K562 (cell line): ENCODE measurements around the gene TCF21. TPM values are rescaled to one million over a fixed set of nuclear protein-coding genes. Genes with fewer than 3 reads are reported as not detected.

Experiments
- ATAC-seq: fragments of 200-7000 bp; cut with Tn5 transposase; 3 replicates; pipeline ENCODE4 v1.9.1; 2020; ENCODE audit warnings: moderate library complexity
- BruUV-seq: library from RNA; stranded (reverse); fragments of 400-500 nt; replicated peaks from 2 replicates; lab custom pipeline; 2021; lab: Mats Ljungman, UMichigan
- CTCF ChIA-PET: fragments of 300-600 bp; formaldehyde crosslinking; extraction: SDS; loops from one replicate; lab custom pipeline; 2021; ENCODE audit warnings: low intra/inter-chr PET ratio; lab: Yijun Ruan, JAX
- POLR2A ChIA-PET: fragments of 300-600, 350-650 bp; sonication (Branson Sonifier 250); formaldehyde crosslinking; extraction: SDS; loops from one replicate; lab custom pipeline; 2021; ENCODE audit warnings: antibody characterized with exemption, inconsistent platforms; lab: Yijun Ruan, JAX
- DNase-seq, 4 experiments: peaks; one replicate each; pipeline versions ENCODE4 v3.0.0 to v3.0.0-alpha.2; 2011 to 2018; ENCODE audit warnings: low spot score in 3 of 4, mixed read lengths in 3 of 4; ENCODE audit errors: extremely low read depth in 1 of 4
- FAIRE-seq: peaks from 2 replicates; lab custom pipeline; 2011; peaks lifted over from hg19 to GRCh38; lab: Jason Lieb, UNC
- H2AFZ ChIP-seq: 2 replicates; pipeline ENCODE4 v1.6.0; 2011; ENCODE audit warnings: low read depth, low read length, control low read depth, inconsistent platforms
- H3K27ac ChIP-seq: fragments of 200-600 bp; 3 replicates; pipeline ENCODE4 v1.8.0; 2011; ENCODE audit warnings: low read depth, mild to moderate bottlenecking, control low read depth, inconsistent platforms, low read length, moderate library complexity, mixed read lengths; ENCODE audit errors: extremely low read depth
- H3K27me3 ChIP-seq, 2 experiments: fragments of 300-600 bp in 1 of 2; 2 replicates in 1 of 2; 3 replicates in 1 of 2; pipeline versions ENCODE4 v1.6.0 to v1.8.0; 2011; ENCODE audit warnings: inconsistent platforms in 2 of 2, low read length in 2 of 2, mild to moderate bottlenecking in 1 of 2, mixed read lengths in 1 of 2, moderate library complexity in 1 of 2; ENCODE audit not compliant: control insufficient read depth in 2 of 2, insufficient read depth in 2 of 2
- H3K36me3 ChIP-seq: fragments of 300-600 bp; 3 replicates; pipeline ENCODE4 v1.8.0; 2011; ENCODE audit warnings: mild to moderate bottlenecking, low read length, inconsistent platforms; ENCODE audit not compliant: control insufficient read depth, insufficient read depth
- H3K4me1 ChIP-seq, 2 experiments: fragments of 200-600 bp in 1 of 2; replicated peaks in 1 of 2; 2 replicates in 1 of 2; 3 replicates in 1 of 2; pipeline versions ENCODE4 v1.5.1 to v1.8.0; 2011; ENCODE audit warnings: inconsistent platforms in 2 of 2, low read length in 2 of 2, mild to moderate bottlenecking in 1 of 2, mixed read lengths in 1 of 2, moderate library complexity in 1 of 2; ENCODE audit not compliant: control insufficient read depth in 2 of 2, insufficient read depth in 2 of 2
- H3K4me2 ChIP-seq: 2 replicates; pipeline ENCODE4 v1.6.1; 2011; ENCODE audit warnings: low read length, control low read depth, inconsistent platforms, mixed read lengths; ENCODE audit not compliant: insufficient read depth
- H3K4me3 ChIP-seq: fragments of 200-600 bp; sonication (generic), shearing (Covaris generic); 2 replicates; pipeline ENCODE4 v1.5.1; 2016; ENCODE audit warnings: control low read depth, inconsistent platforms
- H3K79me2 ChIP-seq: fragments of 200-600 bp; 3 replicates; pipeline ENCODE4 v1.8.0; 2011; ENCODE audit warnings: low read length, inconsistent platforms; ENCODE audit not compliant: control insufficient read depth, insufficient read depth
- H3K9ac ChIP-seq, 2 experiments: 2 replicates each; pipeline versions ENCODE4 v1.6.0 to v1.6.1; 2011; ENCODE audit warnings: low read depth in 2 of 2, low read length in 2 of 2, control low read depth in 1 of 2, inconsistent platforms in 1 of 2, mild to moderate bottlenecking in 1 of 2, mixed read lengths in 1 of 2; ENCODE audit not compliant: insufficient read depth in 1 of 2
- H3K9me1 ChIP-seq: one replicate; pipeline ENCODE4 v1.6.0; 2011; ENCODE audit warnings: inconsistent platforms, mild to moderate bottlenecking, low read length, moderate library complexity; ENCODE audit not compliant: control insufficient read depth, insufficient read depth
- H3K9me3 ChIP-seq: replicated peaks from 2 replicates; pipeline ENCODE4 v1.5.1; 2011; ENCODE audit warnings: low read depth, low read length, inconsistent platforms; ENCODE audit not compliant: control insufficient read depth, insufficient read depth
- H4K20me1 ChIP-seq: replicated peaks from 2 replicates; pipeline ENCODE4 v1.6.1; 2011; ENCODE audit warnings: low read length, inconsistent platforms, mixed read lengths; ENCODE audit not compliant: control insufficient read depth, insufficient read depth
- ELK3 ChIP-seq: fragments of 450-650 bp; formaldehyde crosslinking; IDR thresholded peaks from 2 replicates; pipeline ENCODE4 v1.4.0; 2020; ENCODE audit warnings: mild to moderate bottlenecking
- HLTF ChIP-seq: fragments of 450-650 bp; IDR thresholded peaks from 2 replicates; pipeline ENCODE4 v1.6.1; 2016
- ZNF124 ChIP-seq: sonication (generic); formaldehyde crosslinking; IDR thresholded peaks from 2 replicates; pipeline ENCODE4 v1.8.1; 2022; ENCODE audit warnings: missing genetic modification reagents
- ZNF174 ChIP-seq: fragments of 250-450 bp; sonication (Bioruptor Pico); IDR thresholded peaks from 2 replicates; pipeline ENCODE4 v1.4.0; 2020; ENCODE audit warnings: mild to moderate bottlenecking
- WGBS: fragments of 100-300 bp; shearing (Covaris generic); methylation state at CpG from one replicate; pipeline ENCODE4 v1.1.6; 2016; ENCODE audit warnings: low coverage, mixed read lengths; ENCODE audit not compliant: insufficient coverage; ENCODE audit errors: missing lambda C conversion rate; 5-methylcytosine and 5-hydroxymethylcytosine counted together
- in situ Hi-C: fragments of 300-500 bp; cut with MboI; formaldehyde crosslinking; loops from 4 replicates; pipeline ENCODE4 v1.15.0; 2018; ENCODE audit warnings: inconsistent platforms, mixed read lengths
- intact Hi-C: fragments of 100-400 bp; cut with micrococcal nuclease; formaldehyde crosslinking; loops from 2 replicates; pipeline ENCODE4 v1.14.2; 2022
- polyA plus RNA-seq, 8 experiments: library from polyadenylated mRNA; depleted of rRNA in 4 of 8; stranded (reverse) in 5 of 8; unstranded in 3 of 8; fragments of >200 nt; fragmentation: Nextera tagmentation in 2 of 8; fragmentation: Illumina TruSeq in 1 of 8; extraction: Ambion mirVana in 2 of 8; extraction: Trizol in 1 of 8; gene quantifications; 2 replicates each; pipeline versions ENCODE4 v1.2.1 to v1.2.3, GENCODE V29; 2011 to 2014; ENCODE audit warnings: inconsistent platforms in 1 of 8, missing spikeins in 1 of 8
- total RNA-seq, 7 experiments: library from RNA; depleted of rRNA in 6 of 7; stranded (reverse); fragments of >200 nt in 6 of 7; fragmentation: Illumina TruSeq in 2 of 7; extraction: Trizol in 2 of 7; gene quantifications; 2 replicates each; pipeline versions ENCODE4 v1.2.1 to v1.2.3, GENCODE V29; 2011 to 2021; ENCODE audit warnings: low replicate concordance in 1 of 7

Gene TCF21
- total and polyA plus RNA-seq, 9 of the 15 experiments (the other 6 are each of a cell fraction or from before 2014, with no cell fraction given) = not detected

GRCh38 chr6:133880896-133881295 lies 8.0 kb upstream of the TCF21 start:
- POLR2A ChIA-PET = interaction anchor here (1.0 kb wide), 1 partner anchor 9 kb away, joined by 3 read pairs; no protein-coding TSS in a partner anchor
- Histone ChIP-seq H2AFZ (no peak overlapping the region), H3K4me3 (no peak overlapping the region), H3K27me3 (peaks cover 0 to 2% of the 10 kb centered on the region in 2 experiments; a peak in 1 of 5 replicates), H3K4me1 (no peaks in the 10 kb centered on the region), H3K79me2 (no peaks in the 10 kb centered on the region), H4K20me1 (no peaks in the 10 kb centered on the region), H3K36me3 (no peaks in the 10 kb centered on the region), H3K27ac (no peak overlapping the region), H3K9me3 (no peaks in the 10 kb centered on the region), H3K4me2 (no peak overlapping the region), H3K9me1 (no peaks in the 10 kb centered on the region), H3K9ac (no peak overlapping the region)
- no peak for DNase-seq
- BruUV-seq = no TSS peak
- CTCF ChIA-PET = no interaction called here
- WGBS = 0% methylated on average over 1 of the region's 2 CpGs
- no peak for ATAC-seq
- intact Hi-C loops = no loop called here
- TF ChIP-seq ELK3 (CRISPR knock-in tag) (no peak), HLTF (no peak), ZNF124 (CRISPR knock-in tag) (no peak), ZNF174 (CRISPR knock-in tag) (no peak)
- no peak for FAIRE-seq
- in situ Hi-C loops = no loop called here
